Fibroblast of mammary gland (primary cell): Measurements from ENCODE around the gene MALT1.

Experiments used
- DNase-seq: peaks from one replicate; pipeline ENCODE4 v3.0.0-alpha.2; 2010; ENCODE audit warnings: low read depth
- H3K4me3 ChIP-seq: 2 replicates; pipeline ENCODE4 v1.5.1; 2011; ENCODE audit warnings: low read depth, mild to moderate bottlenecking, low read length, moderate library complexity; ENCODE audit not compliant: control insufficient read depth
- CTCF ChIP-seq: conservative IDR thresholded peaks from 2 replicates; pipeline ENCODE4 v1.5.1; 2011; ENCODE audit warnings: low read depth, low read length, inconsistent platforms; ENCODE audit not compliant: control insufficient read depth, insufficient read depth

MALT1 gene

GRCh38 chr18:58697146-58697545, 25.9 kb downstream of the MALT1 start:
- no peak overlapping the region for H3K4me3 ChIP-seq
- DNase-seq: no peak
- TF ChIP-seq CTCF: no peak

GRCh38 chr18:58698701-58699193, 27.5 kb downstream of the MALT1 start:
- H3K4me3 ChIP-seq: no peak overlapping the region
- no peak for TF ChIP-seq CTCF
- DNase-seq: no peak

GRCh38 chr18:58699551-58699950, 28.3 kb downstream of the MALT1 start:
- H3K4me3 ChIP-seq: no peak overlapping the region
- DNase-seq: peak; percentile 10
- no peak for TF ChIP-seq CTCF

GRCh38 chr18:58700209-58700608, 28.9 kb downstream of the MALT1 start:
- DNase-seq: no peak
- H3K4me3 ChIP-seq: no peak overlapping the region
- no peak for TF ChIP-seq CTCF

GRCh38 chr18:58712930-58713329, 41.7 kb downstream of the MALT1 start:
- no peak for TF ChIP-seq CTCF
- no peak overlapping the region for H3K4me3 ChIP-seq
- DNase-seq: no peak

- no peak for DNase-seq
- H3K4me3 ChIP-seq: no peak overlapping the region
- no peak for TF ChIP-seq CTCF
These were observed 43.0 kb downstream of the MALT1 start for GRCh38 chr18:58714259-58714658.

GRCh38 chr18:58714821-58715220, 43.6 kb downstream of the MALT1 start:
- no peak overlapping the region for H3K4me3 ChIP-seq
- DNase-seq: no peak
- no peak for TF ChIP-seq CTCF
